MM.1S (cell line): ENCODE data around the gene MPI.
A peak's percentile ranks its signal among the peaks of the same experiment; 100 is the strongest.

Source experiments
- DNase-seq: peaks from one replicate; pipeline ENCODE4 v3.0.0-alpha.2; 2015
- H2AFZ ChIP-seq: fragments of 300-600 bp; sonication (generic); 2 replicates; pipeline ENCODE4 v1.6.0; 2016; ENCODE audit warnings: antibody characterized with exemption, low read length
- H3F3A ChIP-seq: fragments of 300-600 bp; sonication (generic); 2 replicates; pipeline ENCODE4 v1.6.1; 2016; ENCODE audit warnings: mild to moderate bottlenecking, antibody characterized with exemption, low read length, moderate library complexity, mixed read lengths; ENCODE audit not compliant: insufficient read depth
- H3K27ac ChIP-seq: fragments of 300-600 bp; sonication (generic); 2 replicates; pipeline ENCODE4 v1.5.1; 2016; ENCODE audit warnings: mild to moderate bottlenecking, low read length
- H3K27me3 ChIP-seq: fragments of 300-600 bp; sonication (generic); replicated peaks from 2 replicates; pipeline ENCODE4 v1.6.0; 2016; ENCODE audit warnings: low read length; ENCODE audit not compliant: insufficient read depth
- H3K36me3 ChIP-seq: fragments of 300-600 bp; sonication (generic); replicated peaks from 2 replicates; pipeline ENCODE4 v1.6.1; 2016; ENCODE audit warnings: mild to moderate bottlenecking, low read length, mixed read lengths; ENCODE audit not compliant: insufficient read depth
- H3K4me1 ChIP-seq: fragments of 300-600 bp; sonication (generic); 2 replicates; pipeline ENCODE4 v1.6.1; 2016; ENCODE audit warnings: low read length, mixed read lengths
- H3K4me2 ChIP-seq: fragments of 300-600 bp; sonication (generic); 2 replicates; pipeline ENCODE4 v1.6.0; 2016; ENCODE audit warnings: low read depth, low read length
- H3K4me3 ChIP-seq: fragments of 300-600 bp; sonication (generic); 2 replicates; pipeline ENCODE4 v1.5.1; 2016; ENCODE audit warnings: low read length, mixed read lengths
- H3K79me2 ChIP-seq: fragments of 300-600 bp; sonication (generic); 2 replicates; pipeline ENCODE4 v1.6.1; 2016; ENCODE audit warnings: mixed run types, low read length, mixed read lengths
- H3K9ac ChIP-seq: fragments of 300-600 bp; sonication (generic); 2 replicates; pipeline ENCODE4 v1.6.1; 2016; ENCODE audit warnings: low read length, mixed read lengths
- H3K9me2 ChIP-seq: fragments of 300-600 bp; sonication (generic); replicated peaks from 2 replicates; pipeline ENCODE4 v1.6.1; 2016; ENCODE audit warnings: mild to moderate bottlenecking, low read length, mixed read lengths; ENCODE audit not compliant: insufficient read depth
- H3K9me3 ChIP-seq: fragments of 300-600 bp; sonication (generic); replicated peaks from 2 replicates; pipeline ENCODE4 v1.6.1; 2016; ENCODE audit warnings: mild to moderate bottlenecking, low read length, mixed read lengths; ENCODE audit not compliant: insufficient read depth
- H4K20me1 ChIP-seq: fragments of 300-600 bp; sonication (generic); 2 replicates; pipeline ENCODE4 v1.6.1; 2016; ENCODE audit warnings: mild to moderate bottlenecking, low read length, moderate library complexity, mixed read lengths; ENCODE audit not compliant: insufficient read depth
- EZH2 ChIP-seq: fragments of 300-600 bp; sonication (generic); optimal IDR thresholded peaks from 2 replicates; pipeline ENCODE3; 2017; ENCODE audit warnings: low read depth, mild to moderate bottlenecking, antibody characterized with exemption, low read length, mixed read lengths
- EZH2phosphoT487 ChIP-seq: fragments of 300-600 bp; sonication (generic); IDR thresholded peaks from 2 replicates; pipeline ENCODE4 v1.6.1; 2018; ENCODE audit warnings: antibody characterized with exemption, low read length
- TF ChIP-seq, protein P1 (sequence below): fragments of 300-600 bp; sonication (generic); IDR thresholded peaks from 2 replicates; pipeline ENCODE4 v1.5.1; 2016; ENCODE audit warnings: antibody characterized with exemption, low read length, mixed read lengths

The MPI gene

DNA sequence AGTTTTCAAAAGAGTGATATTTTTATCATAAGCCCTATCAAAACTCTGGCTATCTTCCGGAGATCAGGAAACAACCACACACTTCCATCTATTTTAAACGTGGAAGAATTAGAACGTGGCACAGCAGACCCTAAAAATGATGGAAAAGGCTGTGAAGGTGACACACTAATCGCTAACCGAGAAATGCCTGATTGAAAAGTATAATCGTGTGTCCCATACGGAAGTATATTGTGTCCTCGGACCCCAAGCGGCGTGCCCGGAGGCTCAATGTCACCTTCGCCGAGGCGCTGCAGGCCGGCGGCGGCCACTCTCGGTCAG is 47.4 kb downstream of the MPI start:
- Histone ChIP-seq H2AFZ (peak overlapping the region; percentile 77; the same call in 1 of the 2 replicates), H3K4me2 (peak overlapping the region; percentile 96), H3K79me2 (peaks cover 56% of the 10 kb centered on the region), H3K4me1 (peaks cover 16% of the 10 kb centered on the region), H3K36me3 (no peaks in the 10 kb centered on the region; the same call in 1 of the 2 replicates), H3F3A (peaks cover 16% of the 10 kb centered on the region), H3K4me3 (peak overlapping the region; percentile 89), H3K27ac (peak overlapping the region; percentile 95), H3K9me3 (no peaks in the 10 kb centered on the region), H4K20me1 (peaks cover 6% of the 10 kb centered on the region; the same call in 1 of the 2 replicates), H3K27me3 (no peaks in the 10 kb centered on the region), H3K9ac (peak overlapping the region; percentile 95), H3K9me2 (no peaks in the 10 kb centered on the region)
- no peak for DNase-seq
- TF ChIP-seq EZH2phosphoT487 (no peak), EZH2 (no peak)
- TF ChIP-seq, protein P1, sequence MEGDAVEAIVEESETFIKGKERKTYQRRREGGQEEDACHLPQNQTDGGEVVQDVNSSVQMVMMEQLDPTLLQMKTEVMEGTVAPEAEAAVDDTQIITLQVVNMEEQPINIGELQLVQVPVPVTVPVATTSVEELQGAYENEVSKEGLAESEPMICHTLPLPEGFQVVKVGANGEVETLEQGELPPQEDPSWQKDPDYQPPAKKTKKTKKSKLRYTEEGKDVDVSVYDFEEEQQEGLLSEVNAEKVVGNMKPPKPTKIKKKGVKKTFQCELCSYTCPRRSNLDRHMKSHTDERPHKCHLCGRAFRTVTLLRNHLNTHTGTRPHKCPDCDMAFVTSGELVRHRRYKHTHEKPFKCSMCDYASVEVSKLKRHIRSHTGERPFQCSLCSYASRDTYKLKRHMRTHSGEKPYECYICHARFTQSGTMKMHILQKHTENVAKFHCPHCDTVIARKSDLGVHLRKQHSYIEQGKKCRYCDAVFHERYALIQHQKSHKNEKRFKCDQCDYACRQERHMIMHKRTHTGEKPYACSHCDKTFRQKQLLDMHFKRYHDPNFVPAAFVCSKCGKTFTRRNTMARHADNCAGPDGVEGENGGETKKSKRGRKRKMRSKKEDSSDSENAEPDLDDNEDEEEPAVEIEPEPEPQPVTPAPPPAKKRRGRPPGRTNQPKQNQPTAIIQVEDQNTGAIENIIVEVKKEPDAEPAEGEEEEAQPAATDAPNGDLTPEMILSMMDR = no peak

DNA sequence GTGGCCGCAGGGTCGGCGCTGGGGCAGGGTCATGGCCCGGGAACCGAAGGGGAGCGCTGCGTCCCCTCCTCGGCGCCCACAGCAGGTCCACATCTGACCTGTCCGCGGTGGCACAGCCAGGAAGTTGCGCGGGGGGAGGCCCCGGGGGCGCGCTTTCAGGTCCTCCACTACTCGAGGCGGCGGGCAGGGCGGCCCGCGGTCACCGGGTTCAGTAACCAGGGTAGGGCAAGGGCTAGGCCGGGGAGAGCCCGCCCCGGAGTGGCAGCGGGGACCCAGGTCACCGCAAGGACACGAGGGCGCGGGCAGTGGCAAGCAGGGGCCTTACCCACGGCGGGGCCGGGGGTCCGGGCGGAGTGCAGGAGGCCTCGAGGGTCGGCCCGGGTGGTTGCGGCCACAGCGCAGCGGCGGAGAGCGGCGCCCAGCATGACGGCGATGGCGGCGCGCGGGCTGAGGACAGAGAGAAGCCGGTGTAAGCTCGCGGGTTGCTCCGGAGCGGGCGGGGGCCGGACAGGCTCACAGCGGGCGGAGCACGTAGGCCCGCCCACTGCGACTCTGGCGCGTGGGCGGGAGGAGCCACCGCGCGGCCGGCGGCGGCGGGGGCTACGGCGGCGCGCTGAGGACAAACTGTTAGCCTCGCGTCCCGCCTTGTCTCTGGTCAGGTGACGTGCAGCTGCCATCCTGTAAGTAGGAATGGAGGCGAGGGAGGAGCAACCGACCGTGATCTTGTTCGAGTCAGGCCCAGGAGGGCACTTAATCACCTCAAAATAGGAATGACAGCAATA is 47.9 kb downstream of the MPI start, which contains the start of gene COX5A:
Gene COX5A (minus strand): TSS at position 484 of the 782 bp plus-strand sequence. CDS start 59 bp downstream, at position 425.
- Histone ChIP-seq H3K27ac (peak within 1 kb of the TSS; percentile 95), H3K79me2 (peaks cover 50% of the 10 kb centered on the region), H3F3A (peaks cover 16% of the 10 kb centered on the region), H2AFZ (peak within 1 kb of the TSS; percentile 87), H3K4me1 (peaks cover 13% of the 10 kb centered on the region), H3K9me2 (no peaks in the 10 kb centered on the region), H4K20me1 (peaks cover 6% of the 10 kb centered on the region; the same call in 1 of the 2 replicates), H3K4me3 (peak within 1 kb of the TSS; percentile 89), H3K9ac (peak within 1 kb of the TSS; percentile 95), H3K4me2 (peak within 1 kb of the TSS; percentile 96), H3K36me3 (no peaks in the 10 kb centered on the region; the same call in 1 of the 2 replicates), H3K27me3 (no peaks in the 10 kb centered on the region), H3K9me3 (no peaks in the 10 kb centered on the region)
- TF ChIP-seq EZH2 (no peak), EZH2phosphoT487 (no peak)
- TF ChIP-seq, protein P1 = no peak
- DNase-seq = peak; percentile 96

DNA sequence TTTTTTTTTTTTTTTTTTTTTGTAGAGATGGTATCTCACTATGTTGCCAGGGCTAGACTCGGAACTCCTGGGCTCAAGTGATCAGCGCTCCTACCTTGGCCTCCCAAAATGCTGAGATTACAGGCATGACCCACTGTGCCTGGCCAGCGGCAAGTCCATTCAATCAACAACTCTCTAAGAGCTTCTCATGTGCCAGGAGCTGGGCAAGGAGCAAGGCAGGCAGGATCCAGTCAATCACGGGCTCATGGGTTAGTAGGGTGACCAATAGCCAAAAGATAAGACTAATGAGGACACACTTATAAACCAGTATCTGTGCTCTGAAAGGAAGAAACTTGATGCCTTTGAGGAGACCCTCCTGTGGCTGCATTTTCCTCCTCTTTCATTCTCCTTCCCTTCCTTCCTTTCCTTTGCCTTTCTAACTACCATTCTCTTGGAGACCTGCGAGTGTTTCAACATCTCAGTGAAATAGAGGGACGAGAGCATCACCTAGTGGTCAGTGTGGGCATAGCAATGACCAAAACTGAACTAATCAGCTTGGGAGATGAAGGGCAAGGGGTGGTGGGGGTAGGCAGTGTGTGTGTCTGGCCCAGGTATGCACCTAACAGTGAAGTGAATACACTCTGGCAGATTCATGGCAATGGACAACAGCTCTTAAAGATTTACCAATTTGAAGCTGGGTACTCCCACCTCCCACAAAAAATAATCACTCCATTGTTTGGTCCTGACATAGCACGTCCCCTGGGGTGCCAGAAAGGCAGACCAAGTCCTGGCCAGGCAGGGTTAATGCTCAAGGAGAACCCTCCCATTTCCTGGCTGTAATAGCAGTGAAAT is 60.5 kb downstream of the MPI start:
- Histone ChIP-seq H3K4me2 (no peak overlapping the region), H3K4me3 (no peak overlapping the region), H3K79me2 (peaks cover 7% of the 10 kb centered on the region), H3K27me3 (no peaks in the 10 kb centered on the region), H4K20me1 (no peaks in the 10 kb centered on the region), H3K36me3 (no peaks in the 10 kb centered on the region), H3K9ac (no peak overlapping the region), H3K9me2 (no peaks in the 10 kb centered on the region), H3K27ac (no peak overlapping the region), H2AFZ (no peak overlapping the region), H3K9me3 (no peaks in the 10 kb centered on the region), H3K4me1 (no peaks in the 10 kb centered on the region; the same call in 1 of the 2 replicates), H3F3A (no peaks in the 10 kb centered on the region)
- peak; percentile 73 for DNase-seq
- TF ChIP-seq, protein P1 = peak; percentile 99
- no peak for TF ChIP-seq EZH2
